ENCODE data around the gene MLLT6. TPM values are rescaled to one million over a fixed set of nuclear protein-coding genes. Genes with fewer than 3 reads are reported as not detected.

The MLLT6 gene
- total RNA-seq, 1 donor from 2014 or later: 20.0 TPM

GRCh38 chr17:38706505-38707216, 1.6 kb downstream of the MLLT6 start:
- peak; percentile 32 for DNase-seq (ENCODE audit: low spot score)

- no peak for DNase-seq (ENCODE audit: low spot score)
Measured at GRCh38 chr17:38707678-38708351, 2.7 kb downstream of the MLLT6 start.

- no peak for DNase-seq (ENCODE audit: low spot score)
Measured at GRCh38 chr17:38709104-38709820, 4.2 kb downstream of the MLLT6 start.

- no peak for DNase-seq (ENCODE audit: low spot score)
Measured at GRCh38 chr17:38709864-38710603, 5.0 kb downstream of the MLLT6 start.

- DNase-seq (ENCODE audit: low spot score): no peak
Measured at GRCh38 chr17:38710604-38710962, 5.5 kb downstream of the MLLT6 start.

- no peak for DNase-seq (ENCODE audit: low spot score)
Measured at GRCh38 chr17:38710985-38711384, 5.9 kb downstream of the MLLT6 start.

GRCh38 chr17:38711792-38712571, 6.9 kb downstream of the MLLT6 start:
- DNase-seq (ENCODE audit: low spot score): no peak

- no peak for DNase-seq (ENCODE audit: low spot score)
Measured at GRCh38 chr17:38712593-38712992, 7.5 kb downstream of the MLLT6 start.

- no peak for DNase-seq (ENCODE audit: low spot score)
Measured at GRCh38 chr17:38713456-38714075, 8.5 kb downstream of the MLLT6 start.

- DNase-seq (ENCODE audit: low spot score): no peak
Measured at GRCh38 chr17:38715216-38715943, 10.3 kb downstream of the MLLT6 start.

- no peak for DNase-seq (ENCODE audit: low spot score)
Measured at GRCh38 chr17:38716368-38717005, 11.4 kb downstream of the MLLT6 start.

GRCh38 chr17:38717139-38717745, 12.2 kb downstream of the MLLT6 start:
- no peak for DNase-seq (ENCODE audit: low spot score)

GRCh38 chr17:38719289-38719942, 14.3 kb downstream of the MLLT6 start:
- DNase-seq (ENCODE audit: low spot score): no peak

- no peak for DNase-seq (ENCODE audit: low spot score)
Measured at GRCh38 chr17:38719943-38720641, 15.0 kb downstream of the MLLT6 start.

GRCh38 chr17:38720941-38721340, 15.9 kb downstream of the MLLT6 start:
- DNase-seq (ENCODE audit: low spot score): no peak

- no peak for DNase-seq (ENCODE audit: low spot score)
Measured at GRCh38 chr17:38721802-38722201, 16.7 kb downstream of the MLLT6 start.

GRCh38 chr17:38724337-38724988, 19.4 kb downstream of the MLLT6 start:
- DNase-seq (ENCODE audit: low spot score): peak; percentile 26

All from umbilical cord (tissue), 2 donors.